NCI-H2196 treated with DMSO at 0.1 percent for 48 hours (cell line): Measurements from ENCODE around the gene PLIN5.

Experiments used
- DNase-seq: peaks from one replicate; lab custom pipeline; 2025; ENCODE audit not compliant: unreplicated experiment; lab: John Stamatoyannopoulos, UW

Gene PLIN5

DNA sequence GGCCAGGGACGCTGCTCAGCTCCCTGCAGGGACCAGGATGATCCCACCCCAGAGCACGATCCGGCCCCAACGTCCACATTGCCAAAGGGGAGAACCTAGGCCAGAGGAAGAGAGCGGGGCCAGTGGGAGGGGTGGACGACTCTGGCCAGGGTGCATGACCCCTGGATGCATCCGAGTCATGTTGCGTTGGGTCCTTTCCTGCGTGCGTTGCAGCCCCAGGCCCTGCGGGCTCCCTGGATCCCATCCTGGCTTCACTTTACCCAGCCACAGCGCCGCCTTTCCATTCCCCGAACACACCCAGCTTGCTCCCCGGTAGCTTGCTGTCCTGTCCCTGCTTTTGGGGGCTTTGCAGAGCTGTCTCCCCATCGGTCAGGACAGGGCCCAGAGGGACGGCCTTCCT lies 27.2 kb downstream of the PLIN5 start:
- no peak for DNase-seq

DNA sequence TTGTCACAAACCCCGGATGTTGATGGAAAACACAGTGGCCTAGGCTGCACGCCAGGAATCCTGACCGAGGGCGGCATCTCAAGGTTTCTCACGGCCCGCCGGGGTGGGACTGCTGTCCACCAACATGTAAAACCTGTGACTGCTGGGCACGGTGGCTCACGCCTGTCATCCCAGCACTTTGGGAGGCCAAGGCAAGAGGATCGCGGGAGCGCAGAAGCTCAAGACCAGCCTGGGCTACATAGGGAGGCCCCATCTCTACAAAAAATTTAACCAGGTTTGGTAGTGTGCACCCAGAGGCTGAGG lies 27.9 kb downstream of the PLIN5 start:
- DNase-seq = no peak

- no peak for DNase-seq
Observed at GRCh38 chr19:4506449-4507149, 28.4 kb downstream of the PLIN5 start.

- DNase-seq = no peak
Observed at GRCh38 chr19:4505570-4506448, 29.2 kb downstream of the PLIN5 start.

DNA sequence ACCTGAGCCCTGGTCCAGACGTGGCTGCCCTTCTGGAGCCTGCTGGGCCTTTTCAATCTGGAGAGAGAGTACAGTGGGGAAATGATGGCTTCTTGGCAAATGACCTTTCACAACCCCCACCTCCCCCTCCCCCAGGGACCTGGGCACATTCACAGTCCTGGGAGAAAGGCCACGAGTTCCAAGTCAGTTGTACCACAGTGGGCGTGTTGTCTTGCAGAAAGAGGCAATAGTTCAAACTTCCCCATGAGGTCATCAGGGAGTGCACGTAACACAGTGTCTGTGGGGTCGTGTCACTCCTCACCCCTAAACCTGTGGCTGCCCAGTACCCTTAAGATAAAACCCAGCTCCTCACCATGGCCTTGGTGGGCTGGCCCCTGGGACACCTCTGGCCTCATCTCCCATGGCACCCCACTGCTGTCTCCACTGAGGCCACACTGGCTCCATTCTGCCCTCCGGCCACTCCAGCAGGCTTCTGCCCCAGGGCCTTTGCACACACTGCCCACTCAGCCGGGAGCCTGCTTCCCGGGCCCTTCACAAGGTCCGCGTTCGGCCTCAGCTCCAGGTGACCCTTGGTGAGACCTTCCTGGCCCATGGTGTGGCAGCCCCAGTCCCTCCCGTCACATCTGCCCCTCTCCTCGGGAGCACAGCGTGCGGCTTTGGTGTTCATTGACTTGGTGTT lies 30.0 kb downstream of the PLIN5 start:
- DNase-seq = no peak

GRCh38 chr19:4504297-4504701 lies 30.7 kb downstream of the PLIN5 start:
- DNase-seq = no peak

DNA sequence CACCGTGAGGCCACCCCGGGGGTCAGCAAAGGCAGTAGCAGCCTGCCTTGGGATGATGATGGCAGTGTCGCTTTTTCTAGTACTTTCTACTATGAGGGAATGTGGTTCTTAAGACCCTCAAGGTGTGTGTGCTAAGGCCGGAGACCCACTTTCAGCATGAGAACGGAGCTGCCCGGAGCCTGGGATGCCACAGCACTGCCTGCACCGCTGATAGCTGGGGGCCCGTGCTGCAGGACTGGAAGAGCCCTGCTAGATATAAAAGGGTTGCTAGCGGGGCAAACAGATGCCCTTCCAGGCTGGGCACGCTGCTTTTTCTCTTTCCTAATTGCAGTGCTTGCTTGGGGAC lies 31.2 kb downstream of the PLIN5 start:
- no peak for DNase-seq

DNA sequence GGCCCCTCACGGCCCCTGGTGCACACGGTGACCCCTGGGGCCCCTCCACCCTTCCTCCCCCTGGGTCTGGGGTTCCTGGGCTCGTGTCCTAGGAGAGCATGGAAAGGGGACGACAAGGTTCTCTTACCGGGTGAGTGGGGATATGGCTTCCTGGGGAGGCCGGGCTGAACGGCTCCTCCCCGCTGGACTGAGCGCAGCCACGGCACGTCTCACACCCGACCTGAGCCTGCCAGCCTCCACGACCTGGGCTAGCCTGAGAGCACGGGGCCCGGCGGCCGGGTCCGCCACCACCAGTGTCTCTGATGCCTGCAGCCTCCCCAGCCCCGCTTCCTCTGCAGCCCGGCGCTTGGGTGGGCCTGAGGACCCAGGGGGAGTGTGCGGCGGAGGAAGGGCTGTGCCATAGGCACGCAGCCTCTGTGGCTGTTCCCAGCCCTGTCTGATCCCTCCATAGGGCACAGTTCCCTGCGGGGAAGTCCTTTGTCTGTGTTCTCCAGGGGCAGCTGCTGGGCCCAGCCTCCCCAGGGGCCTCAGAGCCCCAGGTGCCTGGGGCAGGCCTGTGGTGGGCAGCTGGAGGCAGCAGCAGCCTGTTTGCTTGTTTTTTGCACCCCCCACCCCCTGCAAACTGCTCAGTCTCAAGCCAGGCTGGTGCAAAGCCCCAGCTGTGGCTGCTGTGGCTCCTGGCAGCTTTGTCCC lies 31.7 kb downstream of the PLIN5 start:
- DNase-seq = no peak

- DNase-seq = no peak
Observed at GRCh38 chr19:4502282-4503131, 32.5 kb downstream of the PLIN5 start.

DNA sequence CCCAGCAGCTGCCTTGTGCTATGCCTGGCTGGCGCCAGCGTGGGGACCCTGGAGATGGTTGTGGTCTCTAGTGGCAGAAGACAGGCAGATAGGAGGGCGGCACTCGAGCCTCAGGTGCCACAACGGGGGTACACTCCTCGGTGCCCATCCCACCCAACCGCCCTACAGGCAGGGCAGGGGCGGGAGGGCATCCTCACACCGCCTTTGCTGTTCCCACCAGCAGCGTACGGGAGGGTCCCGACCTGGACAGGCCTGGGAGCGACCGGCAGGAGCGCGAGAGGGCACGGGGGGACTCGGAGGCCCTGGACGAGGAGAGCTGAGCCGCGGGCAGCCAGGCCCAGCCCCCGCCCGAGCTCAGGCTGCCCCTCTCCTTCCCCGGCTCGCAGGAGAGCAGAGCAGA lies 33.3 kb downstream of the PLIN5 start:
- DNase-seq = no peak

GRCh38 chr19:4500841-4501591 lies 34.0 kb downstream of the PLIN5 start:
- DNase-seq = no peak

GRCh38 chr19:4499855-4500254 lies 35.2 kb downstream of the PLIN5 start:
- DNase-seq = no peak

GRCh38 chr19:4499318-4499717 lies 35.7 kb downstream of the PLIN5 start:
- DNase-seq = no peak

DNA sequence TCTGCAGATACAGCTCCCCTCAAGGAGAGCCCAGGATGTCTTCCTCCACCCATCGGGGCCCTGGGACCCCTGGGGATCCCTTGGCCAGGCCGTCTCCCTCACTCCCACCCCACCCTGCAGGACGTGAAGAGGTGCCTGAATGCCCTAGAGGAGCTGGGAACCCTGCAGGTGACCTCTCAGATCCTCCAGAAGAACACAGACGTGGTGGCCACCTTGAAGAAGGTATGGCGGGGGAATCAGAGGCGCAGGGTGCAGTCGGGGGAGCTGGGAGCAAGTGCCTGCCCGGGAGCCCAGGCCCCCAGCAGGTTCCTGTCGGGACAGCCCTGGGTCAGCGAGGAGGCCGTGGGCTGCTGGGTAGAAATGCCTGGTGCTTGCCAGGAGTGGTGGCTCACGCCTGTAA lies 36.3 kb downstream of the PLIN5 start:
- DNase-seq = no peak

DNA sequence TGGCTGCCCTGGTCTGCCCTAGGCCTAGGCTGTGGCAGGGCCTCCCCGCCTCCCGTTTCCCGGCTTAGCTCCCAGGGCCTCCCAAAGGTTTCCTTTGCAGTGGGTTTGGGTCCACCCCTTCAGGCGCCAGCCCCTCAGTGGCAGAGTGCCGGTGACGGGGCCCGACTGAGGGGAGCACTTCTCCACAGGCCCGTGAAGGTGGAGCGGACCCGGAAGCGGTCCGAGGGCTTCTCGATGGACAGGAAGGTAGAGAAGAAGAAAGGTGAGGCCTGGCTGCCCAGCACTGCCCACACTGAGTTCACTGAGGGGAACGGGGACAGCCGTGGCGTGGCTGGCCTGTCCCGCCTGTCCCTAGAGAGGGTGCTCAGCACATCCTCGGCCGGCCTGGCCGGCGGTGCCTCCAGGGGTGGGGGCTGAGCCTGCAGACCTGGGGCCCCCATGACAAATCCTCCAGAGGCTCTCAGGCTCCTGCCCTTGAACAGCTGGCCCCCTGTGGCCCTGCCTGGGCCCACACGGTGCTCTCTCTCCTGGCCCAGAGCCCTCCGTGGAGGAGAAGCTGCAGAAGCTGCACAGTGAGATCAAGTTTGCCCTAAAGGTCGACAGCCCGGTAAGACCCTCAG lies 37.1 kb downstream of the PLIN5 start:
- no peak for DNase-seq

DNA sequence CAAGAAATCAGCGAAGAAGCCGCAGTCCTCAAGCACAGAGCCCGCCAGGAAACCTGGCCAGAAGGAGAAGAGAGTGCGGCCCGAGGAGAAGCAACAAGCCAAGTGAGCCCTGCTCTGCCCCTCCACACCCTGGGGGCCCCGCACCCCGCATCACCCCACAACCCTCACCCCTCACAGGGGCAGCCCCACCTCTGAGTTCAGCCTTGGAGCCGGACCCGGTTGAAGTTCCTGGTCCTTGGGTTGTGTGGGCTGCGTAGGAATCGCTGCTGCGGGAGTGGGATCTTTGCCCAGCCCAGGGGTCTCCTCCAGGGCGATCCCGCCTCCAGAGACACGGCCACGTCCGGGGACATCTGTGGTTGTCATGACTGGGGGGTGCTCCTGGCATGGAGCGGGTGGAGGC lies 38.7 kb downstream of the PLIN5 start:
- DNase-seq = no peak

DNA sequence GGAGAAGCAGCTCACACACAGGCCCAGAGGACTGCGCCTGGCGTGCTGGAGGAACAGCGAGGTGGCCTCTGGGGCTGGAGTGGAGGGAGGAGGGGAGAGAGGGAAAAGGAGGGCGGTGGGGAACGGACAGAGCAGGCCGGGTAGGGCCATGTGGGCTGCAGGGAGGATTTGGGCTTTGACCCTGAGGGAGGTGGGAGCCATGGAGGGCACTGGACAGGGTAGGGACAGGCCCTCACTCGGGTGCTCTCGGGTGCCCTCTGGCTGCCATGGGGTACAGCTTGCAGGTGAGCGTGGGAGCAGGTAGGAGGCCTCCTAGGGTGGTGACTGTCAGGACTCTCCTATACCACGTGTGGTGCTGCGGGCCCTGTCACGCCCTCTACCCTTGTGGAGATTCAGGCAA lies 39.6 kb downstream of the PLIN5 start:
- no peak for DNase-seq

- DNase-seq = no peak
Observed at GRCh38 chr19:4494691-4495064, 40.3 kb downstream of the PLIN5 start.

- no peak for DNase-seq
Observed at GRCh38 chr19:4493929-4494690, 40.9 kb downstream of the PLIN5 start.
